HG03175 (cell line): Measurements from ENCODE around the gene CXXC1.
"Not testable (repeated sequence)": the region's sequence is repeated elsewhere in the genome, so short reads cannot be mapped to it uniquely, and the experiment has no call there.

Source experiments
- ATAC-seq: cut with Tn5 transposase; IDR thresholded peaks from one replicate; pipeline ENCODE4 v1.9.1; 2021; ENCODE audit warnings: mild to moderate bottlenecking, moderate library complexity; ENCODE audit not compliant: unreplicated experiment

CXXC1 gene

DNA sequence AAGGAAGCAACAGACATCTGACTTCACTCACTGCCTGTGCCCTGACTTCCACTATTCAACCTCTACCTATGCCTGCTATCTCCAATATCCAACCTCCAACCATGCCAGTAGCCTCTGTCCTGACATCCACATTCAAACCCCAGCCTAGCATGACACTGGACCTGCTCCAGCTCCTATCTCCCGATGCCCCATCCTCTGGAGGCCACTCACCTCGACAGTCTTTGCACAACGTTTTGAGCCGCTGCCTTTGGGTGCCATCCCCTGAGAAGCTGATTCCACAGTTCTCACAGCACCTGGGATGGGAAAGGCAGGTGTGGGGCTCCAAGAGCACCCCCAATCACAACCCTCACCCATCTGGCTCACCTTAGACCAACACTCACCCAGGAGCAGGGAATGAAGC, 11.0 kb downstream of the CXXC1 start:
- no peak for ATAC-seq

DNA sequence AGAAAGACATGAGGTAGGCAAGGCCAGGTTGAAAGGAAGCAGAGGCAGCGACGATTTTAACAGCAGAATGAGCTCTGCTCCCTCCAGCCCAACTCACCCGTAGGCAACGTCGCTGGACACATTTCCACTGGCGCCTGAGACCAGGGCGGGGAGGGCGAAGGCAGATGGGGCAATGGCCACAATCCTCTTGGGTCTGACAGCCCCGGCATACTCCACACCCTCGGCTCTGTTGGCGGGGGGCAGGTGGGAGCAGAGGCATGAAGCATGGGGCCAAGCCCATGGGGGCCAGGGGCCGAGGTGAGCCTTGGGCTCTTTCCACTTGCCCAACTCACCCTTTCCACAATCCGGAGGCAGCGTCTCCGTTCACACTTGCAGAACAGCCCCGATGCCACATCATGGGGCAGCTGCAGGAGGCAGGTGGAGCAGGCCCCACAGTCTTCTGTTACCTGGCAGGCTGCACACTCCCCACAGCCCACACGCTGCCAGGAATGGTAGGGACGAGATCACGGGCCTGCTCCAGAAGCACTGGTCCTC, 11.9 kb downstream of the CXXC1 start:
- ATAC-seq, result no peak

DNA sequence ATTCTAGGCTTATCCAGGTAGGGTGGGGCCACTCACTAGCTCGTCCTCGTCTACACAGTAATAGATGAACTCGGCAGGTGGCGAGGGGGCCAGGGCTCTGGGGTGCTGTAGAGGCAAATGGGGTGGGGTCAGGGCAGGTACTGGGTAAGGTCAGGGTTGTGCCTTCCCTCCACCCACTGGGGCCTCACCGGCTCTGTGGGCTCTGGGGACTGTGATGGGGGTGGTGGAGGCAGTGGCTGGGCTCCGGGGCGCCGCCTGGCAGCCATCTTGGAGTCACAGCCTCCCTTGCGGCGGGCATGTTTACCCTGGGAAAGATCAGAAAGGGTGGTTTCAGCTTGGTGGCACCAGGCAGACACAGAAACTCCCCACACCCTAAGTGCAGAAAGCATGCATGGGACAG, 12.6 kb downstream of the CXXC1 start:
- no peak for ATAC-seq

DNA sequence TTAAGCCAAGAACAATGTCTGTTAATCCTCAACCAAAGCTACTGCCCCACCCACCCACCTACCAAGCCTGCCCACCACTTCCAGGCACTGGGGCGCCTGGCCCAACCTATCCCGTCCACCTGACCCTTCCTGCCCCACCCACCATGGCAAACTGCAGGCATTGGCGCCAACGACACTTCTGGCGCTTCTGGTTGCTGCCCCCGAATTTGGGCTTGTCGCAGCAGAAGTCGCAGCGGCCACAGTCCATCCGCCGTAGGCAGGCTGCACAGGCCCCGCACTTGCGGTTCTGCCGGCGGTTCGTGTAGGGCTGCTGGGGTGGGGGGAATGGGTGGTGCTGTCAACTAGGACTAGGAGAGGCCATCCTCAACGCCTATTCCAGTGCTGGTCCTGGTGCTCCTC, 13.4 kb downstream of the CXXC1 start:
- no peak for ATAC-seq

DNA sequence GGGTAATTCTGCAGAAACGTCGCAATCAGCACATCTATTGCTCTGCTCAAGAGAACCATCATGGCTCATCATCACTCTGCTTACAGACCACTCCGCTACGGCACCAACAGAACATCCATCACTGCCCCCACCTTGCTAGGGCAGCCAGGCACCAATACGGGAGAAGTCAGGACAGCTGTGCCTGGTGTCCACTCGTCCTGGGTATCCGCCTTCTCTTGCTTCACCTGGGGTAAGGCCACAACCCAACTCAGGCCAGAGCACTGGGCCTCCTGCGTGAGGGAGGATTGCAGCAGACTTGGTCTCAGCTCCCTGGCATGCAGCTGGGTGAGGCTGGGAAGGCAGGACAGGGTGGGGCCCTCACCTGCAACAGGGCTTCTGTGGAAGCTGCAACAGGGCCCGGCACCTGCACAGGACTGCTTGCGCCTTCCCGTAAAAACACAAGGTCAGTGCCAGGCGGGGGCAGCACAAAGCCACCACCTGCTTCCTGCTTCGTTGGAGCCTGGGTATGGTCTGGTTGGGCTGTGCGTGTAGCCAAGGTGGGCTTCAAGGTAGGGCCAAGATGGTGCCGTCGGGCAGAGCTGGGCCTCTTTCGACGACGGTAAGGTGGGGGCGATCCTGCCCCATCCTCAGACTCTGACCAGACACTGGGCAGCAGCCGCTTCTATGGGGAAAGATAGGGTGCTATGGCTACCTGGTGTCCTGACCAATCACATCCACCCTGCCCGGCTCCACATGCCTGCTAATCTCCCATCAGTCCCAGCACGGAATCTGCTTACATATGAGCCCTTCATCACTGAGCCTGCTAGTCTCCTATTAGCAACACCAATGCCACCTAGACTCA, 14.1 kb downstream of the CXXC1 start:
- ATAC-seq, result no peak

DNA sequence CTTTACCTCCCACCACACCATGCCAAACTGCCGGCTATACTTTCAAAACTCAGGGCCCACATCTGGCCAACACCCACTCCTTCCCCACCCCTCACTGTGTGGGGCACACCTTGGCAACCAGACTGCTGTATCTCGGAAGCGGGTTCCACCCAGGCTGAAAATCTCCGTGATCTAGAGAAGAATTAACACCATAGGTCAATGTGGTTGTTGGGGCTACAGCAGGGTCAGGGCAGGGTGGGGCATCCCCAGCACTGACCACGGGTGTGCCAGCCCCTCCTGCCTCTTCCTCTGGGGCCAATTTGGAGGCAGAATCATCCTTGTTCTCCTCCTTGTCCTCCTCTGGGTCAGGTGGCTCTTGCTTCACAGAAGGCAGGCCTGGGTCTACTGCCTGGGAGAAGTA, 14.9 kb downstream of the CXXC1 start:
- no peak for ATAC-seq

DNA sequence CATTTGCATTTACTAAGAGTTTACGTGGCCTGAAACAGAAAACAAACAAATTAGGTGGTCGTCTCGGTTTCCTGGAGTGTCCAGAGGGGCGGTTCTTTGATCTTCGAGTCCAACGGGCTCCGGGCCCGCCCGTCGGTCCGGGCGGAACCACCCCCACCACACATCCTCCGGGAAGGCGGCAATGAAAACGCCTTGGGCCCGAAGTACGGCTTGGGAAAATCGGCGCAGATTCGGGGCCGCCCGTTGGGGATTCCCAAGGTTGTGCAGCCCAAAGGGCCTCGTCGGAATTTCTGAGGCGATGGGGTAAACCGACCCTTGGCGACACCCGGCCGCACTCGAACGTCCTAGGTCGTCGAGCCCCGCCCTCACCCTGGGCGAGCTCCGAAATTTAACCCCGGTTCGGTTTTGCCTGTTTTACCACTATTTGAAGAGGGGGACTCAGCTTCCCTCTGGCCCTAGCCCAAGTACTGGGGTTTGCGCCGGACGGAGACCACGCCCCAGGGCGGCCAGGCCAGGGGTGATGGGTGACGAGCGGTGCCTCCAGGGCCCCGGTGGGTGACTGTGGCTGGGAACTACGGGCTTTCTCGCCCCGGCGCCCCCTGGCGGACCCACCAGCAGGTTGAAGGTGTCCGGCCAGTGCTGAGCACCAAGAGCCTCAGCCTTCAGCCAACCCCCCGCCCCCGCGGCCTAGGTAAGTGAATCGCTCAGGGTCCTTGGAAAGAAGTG, 19.3 kb downstream of the CXXC1 start:
- ATAC-seq, result peak; percentile 76

DNA sequence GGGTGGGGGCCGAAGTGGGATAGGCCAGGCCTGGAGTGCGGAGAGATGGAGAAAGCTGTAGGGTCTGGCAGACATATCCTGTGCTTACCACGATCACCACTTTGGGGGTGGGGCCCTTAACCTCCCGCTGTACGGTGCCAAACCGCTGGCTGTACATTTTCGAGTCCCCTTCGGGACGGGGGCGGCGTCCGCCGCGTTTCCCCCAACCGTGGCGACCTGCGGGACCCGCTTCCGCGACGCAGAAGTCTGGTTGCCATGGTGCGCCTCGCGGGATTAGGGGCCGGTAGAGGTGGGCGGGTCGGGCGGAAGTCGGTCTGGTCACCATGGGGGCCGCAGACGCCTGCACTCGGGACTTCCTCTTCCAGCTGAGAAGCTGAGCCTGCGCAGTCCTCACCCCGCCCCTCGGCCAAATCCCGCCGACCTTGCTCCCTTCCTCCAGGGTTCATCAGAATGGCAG, 21.2 kb downstream of the CXXC1 start, which contains the start of gene CFAP53:
CFAP53 (minus strand) TSS at position 248 of the 457 bp plus-strand sequence; CDS start at position 157, 91 bp downstream.
- ATAC-seq, result peak; percentile 84

DNA sequence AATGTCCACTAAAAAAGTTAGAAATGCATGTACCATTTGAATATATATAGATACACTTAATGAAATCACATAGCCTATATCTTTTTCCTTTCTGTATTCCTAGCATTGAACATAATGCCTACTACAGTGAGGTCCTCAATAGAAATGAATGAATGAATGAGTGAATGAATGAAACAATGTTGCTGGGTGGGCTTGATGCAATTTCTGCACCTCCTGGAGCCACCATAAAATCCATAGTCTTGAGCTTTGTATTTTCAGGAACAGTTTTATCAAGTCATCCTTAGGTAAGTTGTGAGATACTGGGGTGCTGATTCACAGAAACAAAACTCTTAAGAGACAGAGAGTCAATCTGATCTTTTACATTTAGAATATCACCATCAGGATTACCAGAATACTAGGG, 24.5 kb downstream of the CXXC1 start:
- ATAC-seq, result no peak

DNA sequence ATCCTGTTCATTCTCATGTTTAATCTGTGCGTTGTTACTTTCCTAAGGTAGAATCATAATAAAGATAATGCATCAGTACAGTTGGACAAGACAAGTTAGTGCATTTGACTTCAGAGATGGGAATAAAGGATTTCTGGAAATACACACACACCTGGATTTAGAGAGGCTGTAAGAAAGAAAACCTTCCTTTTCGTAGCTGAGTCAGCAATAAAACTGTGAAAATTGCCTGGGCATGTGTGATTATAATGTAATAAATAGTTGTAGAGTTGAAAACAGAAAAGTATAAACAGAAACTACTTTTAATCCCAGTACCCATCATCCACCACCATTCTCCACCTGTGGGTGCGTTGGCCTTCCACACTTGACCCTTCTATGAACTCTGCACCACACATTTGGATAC, 36.6 kb downstream of the CXXC1 start:
- ATAC-seq, result no peak

DNA sequence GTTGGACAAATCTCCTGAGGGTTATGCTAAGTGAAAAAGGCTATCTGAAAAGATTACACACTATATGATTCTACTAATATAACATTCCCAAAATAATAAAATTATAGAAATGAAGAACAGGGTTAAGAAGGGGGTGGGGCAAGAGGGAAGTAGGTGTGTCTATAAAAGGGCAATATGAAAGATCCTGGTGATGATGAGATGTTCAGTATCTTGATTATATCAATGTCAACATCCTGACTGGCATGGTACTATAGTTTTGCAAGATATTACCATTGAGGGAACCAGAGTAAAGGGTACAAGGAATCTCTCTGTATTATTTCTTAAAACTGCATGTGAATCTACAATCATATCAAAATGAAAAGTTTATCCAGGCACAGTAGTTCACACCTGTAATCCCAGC, 37.9 kb downstream of the CXXC1 start:
- no peak for ATAC-seq

DNA sequence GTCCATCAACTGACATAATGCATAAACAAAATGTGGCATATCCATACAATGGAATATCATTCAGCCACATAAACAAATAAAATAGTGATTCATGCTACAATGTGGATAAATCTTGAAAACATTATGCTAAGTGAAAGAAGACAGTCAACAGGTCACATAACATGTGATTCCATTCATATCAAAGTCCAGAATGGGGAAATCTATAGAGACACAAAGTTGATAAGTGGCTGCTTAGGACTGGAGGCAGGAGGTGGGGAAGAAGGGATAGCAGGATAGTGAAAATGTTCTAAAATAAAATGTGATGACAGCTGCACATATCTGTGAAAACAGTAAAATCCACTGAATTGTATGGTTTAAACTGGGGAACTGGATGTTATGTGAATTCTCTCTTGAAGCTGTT, 39.9 kb downstream of the CXXC1 start:
- ATAC-seq, result no peak

DNA sequence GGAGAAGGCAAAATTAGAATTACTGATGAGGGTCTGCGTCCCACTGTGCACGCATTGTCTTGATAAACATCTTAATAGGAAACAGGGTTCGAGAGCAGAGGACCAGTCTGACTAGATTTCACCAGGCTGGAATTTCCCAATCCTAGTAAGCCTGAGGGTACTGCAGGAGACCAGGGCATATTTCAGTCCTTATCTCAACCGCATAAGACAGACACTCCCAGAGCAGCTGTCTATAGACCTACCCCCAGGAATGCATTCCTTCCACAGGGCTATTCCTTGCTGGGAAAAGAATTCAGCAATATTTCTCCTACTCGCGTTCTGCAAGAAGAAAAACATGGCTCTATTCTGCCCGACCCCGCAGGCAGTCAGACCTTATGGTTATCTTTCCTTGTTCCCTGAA, 45.7 kb downstream of the CXXC1 start:
- not testable (repeated sequence) for ATAC-seq

DNA sequence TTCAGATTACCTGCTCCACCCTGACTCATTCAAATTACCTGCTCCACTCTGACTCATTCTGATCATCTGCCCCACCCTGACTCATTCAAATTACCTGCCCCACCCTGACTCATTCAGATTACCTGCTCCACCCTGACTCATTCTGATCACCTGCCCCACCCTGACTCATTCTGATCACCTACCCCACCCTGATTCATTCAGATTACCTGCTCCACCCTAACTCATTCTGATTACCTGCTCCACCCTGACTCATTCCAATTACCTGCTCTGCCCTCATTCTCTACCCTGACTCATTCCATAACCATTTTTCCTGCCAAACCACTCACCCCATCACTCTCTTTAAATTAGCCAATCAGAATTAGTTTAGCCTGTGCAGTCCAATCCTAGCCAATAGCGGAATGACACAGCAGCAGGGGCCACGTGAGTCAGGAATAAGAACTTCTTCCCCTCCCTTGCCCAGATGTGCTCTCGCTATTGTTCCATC, 47.4 kb downstream of the CXXC1 start:
- no peak for ATAC-seq

DNA sequence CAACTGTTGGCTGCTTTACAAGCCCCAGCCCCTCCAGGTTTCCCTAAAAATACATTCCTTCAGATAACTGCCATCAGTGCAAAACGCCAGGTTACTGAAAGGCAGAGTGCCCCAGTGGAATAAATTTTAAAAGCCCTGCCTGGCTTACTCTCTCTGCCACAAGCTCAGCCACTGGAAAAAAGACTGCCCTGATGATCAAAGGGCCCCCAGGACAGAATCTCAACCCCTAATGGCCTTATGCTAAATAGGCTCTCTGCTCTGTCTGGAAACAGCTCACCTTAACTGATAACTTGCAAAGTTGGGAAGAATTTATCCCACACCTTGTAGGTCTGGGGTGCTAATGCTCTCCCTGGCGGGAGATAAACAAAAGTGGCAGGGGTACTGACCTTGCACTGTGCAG, 55.1 kb downstream of the CXXC1 start:
- no peak for ATAC-seq
